ENCODE results near the gene RPL37A. TPM values are rescaled to one million over a fixed set of nuclear protein-coding genes. Genes with fewer than 3 reads are reported as not detected.

Gene RPL37A
- total and polyA plus RNA-seq, 4 donors: 2,015 to 4,048 (median 2,822) TPM

DNA sequence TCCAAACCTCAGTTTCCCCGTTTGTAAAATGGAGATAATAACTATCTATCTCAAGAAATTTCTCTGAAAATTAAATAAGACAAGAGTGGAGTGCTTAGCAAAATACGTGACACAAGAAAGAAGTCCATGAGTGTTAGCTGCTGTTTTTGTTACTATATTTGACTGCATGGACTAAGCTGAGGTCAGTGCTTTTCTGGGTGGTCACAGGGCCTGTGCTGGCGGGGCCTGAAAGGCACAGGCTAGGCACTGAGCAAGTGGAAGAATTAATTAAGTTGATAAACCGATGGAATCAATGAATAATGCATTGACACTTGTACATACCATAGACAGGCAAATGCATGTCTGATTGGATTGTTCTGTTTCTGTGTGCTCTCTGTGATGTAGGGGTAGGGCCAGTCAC lies 27.3 kb downstream of the RPL37A start:
- Histone ChIP-seq H3K4me3 (no peak overlapping the region), H3K27ac (ENCODE audit: low read depth in 1 of 2, low read length in 1 of 2) (no peak overlapping the region), H3K9me3 (ENCODE audit: control insufficient read depth in 4 of 4, insufficient read depth in 3 of 4, low read length in 3 of 4) (no peaks in the 10 kb centered on the region), H3K9ac (ENCODE audit: insufficient read depth in 1 of 2, low read length in 2 of 2) (no peak overlapping the region), H3K36me3 (ENCODE audit: control insufficient read depth in 4 of 4, insufficient read depth in 4 of 4, low read length in 4 of 4) (no peaks in the 10 kb centered on the region), H3K4me1 (ENCODE audit: control insufficient read depth in 5 of 5, insufficient read depth in 5 of 5, low read length in 5 of 5) (peaks cover 0 to 6% (median 0%) of the 10 kb centered on the region in 5 donors), H3K27me3 (ENCODE audit: control insufficient read depth in 3 of 3, insufficient read depth in 3 of 3, low read length in 2 of 3) (no peaks in the 10 kb centered on the region)
- no peak for ATAC-seq (ENCODE audit: insufficient read depth, low FRiP score)
- no peak for DNase-seq
- TF ChIP-seq, protein P1, sequence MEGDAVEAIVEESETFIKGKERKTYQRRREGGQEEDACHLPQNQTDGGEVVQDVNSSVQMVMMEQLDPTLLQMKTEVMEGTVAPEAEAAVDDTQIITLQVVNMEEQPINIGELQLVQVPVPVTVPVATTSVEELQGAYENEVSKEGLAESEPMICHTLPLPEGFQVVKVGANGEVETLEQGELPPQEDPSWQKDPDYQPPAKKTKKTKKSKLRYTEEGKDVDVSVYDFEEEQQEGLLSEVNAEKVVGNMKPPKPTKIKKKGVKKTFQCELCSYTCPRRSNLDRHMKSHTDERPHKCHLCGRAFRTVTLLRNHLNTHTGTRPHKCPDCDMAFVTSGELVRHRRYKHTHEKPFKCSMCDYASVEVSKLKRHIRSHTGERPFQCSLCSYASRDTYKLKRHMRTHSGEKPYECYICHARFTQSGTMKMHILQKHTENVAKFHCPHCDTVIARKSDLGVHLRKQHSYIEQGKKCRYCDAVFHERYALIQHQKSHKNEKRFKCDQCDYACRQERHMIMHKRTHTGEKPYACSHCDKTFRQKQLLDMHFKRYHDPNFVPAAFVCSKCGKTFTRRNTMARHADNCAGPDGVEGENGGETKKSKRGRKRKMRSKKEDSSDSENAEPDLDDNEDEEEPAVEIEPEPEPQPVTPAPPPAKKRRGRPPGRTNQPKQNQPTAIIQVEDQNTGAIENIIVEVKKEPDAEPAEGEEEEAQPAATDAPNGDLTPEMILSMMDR (IDR thresholded peaks at IDR 0.05; ENCODE audit: control extremely low read depth, extremely low read depth): no peak
- WGBS, 2 donors: 79 to 91% methylated on average over 4 of the region's 4 CpGs

DNA sequence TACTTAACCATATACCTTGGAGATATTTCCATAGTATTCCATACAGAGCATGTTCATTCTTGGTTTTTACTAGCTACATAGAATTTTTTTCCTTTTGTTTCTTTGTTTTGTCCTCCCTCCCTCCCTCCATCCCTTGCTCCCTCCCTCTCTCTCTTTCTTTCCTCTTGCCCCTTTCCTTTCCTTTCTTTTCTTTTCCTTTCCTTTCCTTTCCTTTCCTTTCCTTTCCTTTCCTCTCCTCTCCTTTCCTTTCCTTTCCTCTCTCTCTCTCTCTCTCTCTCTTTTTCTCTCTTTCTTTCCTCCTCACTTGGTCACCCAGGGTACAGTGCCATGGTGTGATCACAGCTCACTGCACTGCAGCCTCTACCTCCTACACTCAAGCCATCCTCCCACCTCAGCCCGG lies 28.3 kb downstream of the RPL37A start:
- Histone ChIP-seq H3K27me3 (ENCODE audit: control insufficient read depth in 3 of 3, insufficient read depth in 3 of 3, low read length in 2 of 3) (no peaks in the 10 kb centered on the region), H3K4me1 (ENCODE audit: control insufficient read depth in 5 of 5, insufficient read depth in 5 of 5, low read length in 5 of 5) (peaks cover 0 to 6% (median 0%) of the 10 kb centered on the region in 5 donors), H3K4me3 (no peak overlapping the region), H3K9me3 (ENCODE audit: control insufficient read depth in 4 of 4, insufficient read depth in 3 of 4, low read length in 3 of 4) (no peaks in the 10 kb centered on the region), H3K9ac (ENCODE audit: insufficient read depth in 1 of 2, low read length in 2 of 2) (no peak overlapping the region), H3K36me3 (ENCODE audit: control insufficient read depth in 4 of 4, insufficient read depth in 4 of 4, low read length in 4 of 4) (no peaks in the 10 kb centered on the region), H3K27ac (ENCODE audit: low read depth in 1 of 2, low read length in 1 of 2) (no peak overlapping the region)
- DNase-seq (no peak), ATAC-seq (ENCODE audit: insufficient read depth, low FRiP score) (no peak)
- 95 to 100% methylated on average over 1 of the region's 1 CpG for WGBS, 2 donors
- TF ChIP-seq, protein P1 (IDR thresholded peaks at IDR 0.05; ENCODE audit: control extremely low read depth, extremely low read depth): no peak

DNA sequence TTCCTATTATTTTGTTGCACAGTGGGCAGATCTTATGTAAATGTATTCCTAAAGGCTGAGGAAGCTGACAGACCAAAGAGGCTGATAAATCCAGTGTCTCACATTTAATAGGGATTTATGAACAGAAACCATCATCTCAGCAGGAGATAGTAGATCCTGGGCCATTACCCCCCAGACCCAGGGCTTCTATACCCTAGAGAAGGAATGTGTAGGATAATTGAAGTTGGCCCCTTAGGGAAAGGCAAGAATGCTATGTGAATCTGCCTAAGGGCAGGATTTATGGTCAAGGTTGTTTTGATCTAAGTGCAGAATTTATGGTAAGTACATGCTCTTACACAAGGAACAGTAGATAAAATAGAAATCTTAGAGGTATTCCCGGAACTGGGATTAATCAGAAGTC lies 29.0 kb downstream of the RPL37A start:
- Histone ChIP-seq H3K27me3 (ENCODE audit: control insufficient read depth in 3 of 3, insufficient read depth in 3 of 3, low read length in 2 of 3) (no peaks in the 10 kb centered on the region), H3K9me3 (ENCODE audit: control insufficient read depth in 4 of 4, insufficient read depth in 3 of 4, low read length in 3 of 4) (no peaks in the 10 kb centered on the region), H3K9ac (ENCODE audit: insufficient read depth in 1 of 2, low read length in 2 of 2) (no peak overlapping the region), H3K4me3 (no peak overlapping the region), H3K36me3 (ENCODE audit: control insufficient read depth in 4 of 4, insufficient read depth in 4 of 4, low read length in 4 of 4) (no peaks in the 10 kb centered on the region), H3K27ac (ENCODE audit: low read depth in 1 of 2, low read length in 1 of 2) (no peak overlapping the region), H3K4me1 (ENCODE audit: control insufficient read depth in 5 of 5, insufficient read depth in 5 of 5, low read length in 5 of 5) (peaks cover 0 to 6% (median 0%) of the 10 kb centered on the region in 5 donors)
- TF ChIP-seq, protein P1 (IDR thresholded peaks at IDR 0.05; ENCODE audit: control extremely low read depth, extremely low read depth): no peak
- WGBS, 2 donors: 91% methylated on average over 1 of the region's 1 CpG
- ATAC-seq (ENCODE audit: insufficient read depth, low FRiP score): no peak
- no peak for DNase-seq

GRCh38 chr2:216532562-216532961 lies 33.9 kb downstream of the RPL37A start:
- no peak overlapping the region for H3K27ac ChIP-seq (ENCODE audit: low read depth in 1 of 2, low read length in 1 of 2)
- peaks cover 8 to 34% (median 18%) of the 10 kb centered on the region in 5 donors for H3K4me1 ChIP-seq (ENCODE audit: control insufficient read depth in 5 of 5, insufficient read depth in 5 of 5, low read length in 5 of 5)
- 73 to 90% methylated on average over 2 of the region's 2 CpGs for WGBS, 2 donors
- H3K9me3 ChIP-seq (ENCODE audit: control insufficient read depth in 4 of 4, insufficient read depth in 3 of 4, low read length in 3 of 4): no peaks in the 10 kb centered on the region
- H3K36me3 ChIP-seq (ENCODE audit: control insufficient read depth in 4 of 4, insufficient read depth in 4 of 4, low read length in 4 of 4): no peaks in the 10 kb centered on the region
- no peaks in the 10 kb centered on the region for H3K27me3 ChIP-seq (ENCODE audit: control insufficient read depth in 3 of 3, insufficient read depth in 3 of 3, low read length in 2 of 3)
- TF ChIP-seq, protein P1 (IDR thresholded peaks at IDR 0.05; ENCODE audit: control extremely low read depth, extremely low read depth): no peak
- no peak overlapping the region for H3K4me3 ChIP-seq
- ATAC-seq (ENCODE audit: insufficient read depth, low FRiP score) (no peak), DNase-seq (no peak)
- H3K9ac ChIP-seq (ENCODE audit: insufficient read depth in 1 of 2, low read length in 2 of 2): no peak overlapping the region
